ENCODE data around the gene MTHFS. TPM values are rescaled to one million over a fixed set of nuclear protein-coding genes. Genes with fewer than 3 reads are reported as not detected.

The MTHFS gene
- total RNA-seq, 2 experiments from 2014 or later: 44.8 to 47.0 TPM

Other genes with a start within 250 kb of the MTHFS start
- gene BCL2A1, start 74.2 kb upstream of the MTHFS start, total RNA-seq: 10 to 100 TPM; 79.1 to 88.7 TPM
- gene ZFAND6, start 162.7 kb upstream of the MTHFS start, total RNA-seq: 10 to 100 TPM; 28.9 to 29.6 TPM

All from activated naive CD4-positive, alpha-beta T cell treated with anti-CD3 and anti-CD28 coated beads for 36 hours (primary cell).